Effector memory CD8-positive, alpha-beta T cell (primary cell): ENCODE results near the gene IFNA14.
"Not testable (repeated sequence)": the region's sequence is repeated elsewhere in the genome, so short reads cannot be mapped to it uniquely, and the experiment has no call there.

Experiments used
- ATAC-seq: fragments of 150-1000 bp; cut with Tn5 transposase; replicated peaks from 2 replicates; pipeline ENCODE4 v1.10.0; 2021; ENCODE audit warnings: mild to moderate bottlenecking, moderate library complexity
- DNase-seq, 3 experiments: peaks; one replicate each; pipeline ENCODE4 v3.0.0; 2021
- H3K27ac Mint-ChIP-seq, 2 donors: one replicate each; pipeline ENCODE4 v1.8.0; 2022; ENCODE audit warnings: mild to moderate bottlenecking in 2 of 2, mixed read lengths in 2 of 2, moderate library complexity in 2 of 2
- H3K27me3 Mint-ChIP-seq, 2 donors: one replicate each; pipeline ENCODE4 v1.8.0; 2022; ENCODE audit warnings: mixed read lengths in 2 of 2
- H3K36me3 Mint-ChIP-seq: one replicate; pipeline ENCODE4 v1.8.0; 2022; ENCODE audit warnings: mild to moderate bottlenecking, moderate library complexity, mixed read lengths; ENCODE audit not compliant: insufficient read depth
- H3K4me1 Mint-ChIP-seq, 2 donors: one replicate each; pipeline ENCODE4 v1.8.0; 2022; ENCODE audit warnings: low read depth in 2 of 2, mixed read lengths in 2 of 2
- H3K4me3 Mint-ChIP-seq, 2 donors: one replicate each; pipeline ENCODE4 v1.8.0; 2022; ENCODE audit warnings: mild to moderate bottlenecking in 2 of 2, mixed read lengths in 2 of 2, moderate library complexity in 2 of 2
- H3K9me3 Mint-ChIP-seq, 2 donors: one replicate each; pipeline ENCODE4 v1.8.0; 2022; ENCODE audit warnings: mixed read lengths in 2 of 2

IFNA14 gene

DNA sequence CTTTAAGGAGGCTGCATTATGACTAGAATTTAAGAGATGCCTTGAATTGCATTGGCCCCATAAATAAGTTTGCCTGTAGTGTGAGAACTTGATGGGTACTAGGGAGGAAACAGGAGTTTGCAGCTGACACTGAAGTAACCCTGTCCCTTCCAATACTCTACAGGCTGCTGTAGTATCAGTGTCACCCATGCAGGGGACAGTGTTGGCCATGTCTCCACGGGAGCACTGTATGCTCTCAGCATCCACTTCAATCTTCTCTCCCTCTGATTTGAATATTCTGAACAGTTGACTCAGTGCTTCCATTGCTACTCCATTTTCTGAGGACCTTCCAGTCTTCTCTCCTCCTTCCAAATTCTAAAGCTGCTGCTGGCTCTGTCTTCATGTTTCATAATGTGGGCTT, 11.4 kb upstream of the IFNA14 start:
- peaks cover 2% of the 10 kb centered on the region for H3K36me3 Mint-ChIP-seq
- ATAC-seq: no peak
- H3K27me3 Mint-ChIP-seq: peaks cover 31 to 38% of the 10 kb centered on the region in 2 donors
- no peaks in the 10 kb centered on the region for H3K9me3 Mint-ChIP-seq
- no peak for DNase-seq
- no peak overlapping the region for H3K27ac Mint-ChIP-seq
- peaks cover 5 to 8% of the 10 kb centered on the region in 2 donors for H3K4me1 Mint-ChIP-seq
- H3K4me3 Mint-ChIP-seq: no peak overlapping the region

DNA sequence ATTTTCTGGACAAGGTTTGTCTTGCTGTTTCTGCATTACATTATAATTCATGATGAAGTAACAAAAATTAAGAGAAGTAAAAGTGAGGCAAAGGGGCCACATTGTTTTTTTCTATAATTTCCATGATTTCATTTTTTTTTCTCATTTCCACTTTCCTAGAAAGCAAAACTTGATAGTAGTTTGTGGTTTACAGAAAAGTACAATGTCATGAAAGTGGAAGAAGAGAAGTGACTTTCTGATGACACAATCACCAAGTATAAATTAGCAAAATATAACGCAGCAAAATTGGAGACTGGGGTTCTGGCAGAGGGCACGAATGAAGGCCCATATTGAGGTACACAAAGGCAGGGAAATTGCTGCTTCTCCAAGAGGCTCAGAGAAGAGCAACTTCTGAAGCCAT, 5.0 kb upstream of the IFNA14 start:
- no peak overlapping the region for H3K4me3 Mint-ChIP-seq
- no peaks in the 10 kb centered on the region for H3K36me3 Mint-ChIP-seq
- no peaks in the 10 kb centered on the region for H3K9me3 Mint-ChIP-seq
- peaks cover 40 to 48% of the 10 kb centered on the region in 2 donors for H3K27me3 Mint-ChIP-seq
- H3K27ac Mint-ChIP-seq: no peak overlapping the region
- ATAC-seq (no peak), DNase-seq (no peak)
- H3K4me1 Mint-ChIP-seq: no peaks in the 10 kb centered on the region

DNA sequence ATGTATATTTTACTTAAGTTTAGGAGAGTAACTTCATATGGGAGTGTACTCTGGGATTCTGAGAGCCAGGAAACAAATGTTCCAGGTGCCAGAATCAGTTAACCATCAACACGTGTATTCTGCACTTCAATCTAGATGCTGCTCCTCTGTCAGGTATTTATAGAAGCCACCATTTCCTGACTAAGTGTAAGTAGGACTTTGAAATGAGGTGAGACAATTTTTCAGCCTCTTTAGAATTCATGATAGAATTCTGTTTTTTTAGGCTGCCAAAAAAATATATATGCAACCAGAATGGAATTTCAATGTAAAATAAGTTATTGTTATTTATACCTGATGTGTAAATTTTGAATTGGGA, 3.5 kb downstream of the IFNA14 start:
- H3K27ac Mint-ChIP-seq, H3K36me3 Mint-ChIP-seq, H3K4me1 Mint-ChIP-seq, DNase-seq, H3K9me3 Mint-ChIP-seq: not testable (repeated sequence)
- peak; percentile 48 for ATAC-seq
- peak overlapping the region in 1 of 2 donors; percentile 29 for H3K4me3 Mint-ChIP-seq
- H3K27me3 Mint-ChIP-seq: peaks cover 2 to 12% of the 10 kb centered on the region in 2 donors

DNA sequence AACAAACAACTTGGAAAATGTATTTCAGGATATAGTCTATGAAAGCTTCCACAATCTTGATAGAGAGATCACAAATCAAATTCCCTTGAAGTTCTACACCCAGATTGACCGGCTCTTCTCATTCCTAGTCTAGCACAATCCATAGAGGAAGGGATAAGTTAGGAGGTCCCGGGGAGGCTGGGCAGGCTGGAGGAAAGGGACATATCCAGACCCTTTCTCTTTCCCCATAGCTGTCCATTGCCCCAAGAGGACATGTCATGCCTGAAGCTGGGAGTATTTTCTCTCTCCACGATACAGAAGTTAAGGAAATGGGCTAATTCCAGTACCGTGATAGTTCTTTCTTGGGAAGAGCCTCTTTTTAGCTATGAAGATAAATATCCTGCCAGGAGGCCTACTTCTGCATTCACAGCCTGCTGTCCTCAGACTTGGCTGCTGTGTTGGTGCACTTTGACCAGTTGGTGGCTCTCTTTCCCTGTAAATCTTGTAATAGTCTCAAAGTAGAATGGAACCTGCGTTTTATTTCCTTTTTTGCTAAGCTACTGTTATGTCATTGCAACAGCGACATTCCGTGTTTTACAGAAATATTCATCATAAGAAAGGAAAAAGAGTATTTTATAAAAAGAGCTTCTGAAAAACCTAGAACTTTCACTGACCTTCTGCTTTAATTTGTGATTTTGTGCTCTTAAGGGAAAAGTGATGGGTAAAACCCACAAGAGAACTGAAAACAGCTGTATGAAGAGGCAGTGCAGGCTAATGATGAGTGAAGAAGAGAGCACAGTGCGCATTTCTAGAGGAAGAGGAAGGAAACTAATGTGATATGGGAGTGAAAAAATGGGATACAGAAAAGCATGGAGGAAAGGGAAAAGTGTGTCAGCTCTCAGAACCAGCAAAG, 4.1 kb downstream of the IFNA14 start:
- not testable (repeated sequence) for H3K4me1 Mint-ChIP-seq, H3K9me3 Mint-ChIP-seq, H3K27me3 Mint-ChIP-seq, H3K27ac Mint-ChIP-seq, H3K36me3 Mint-ChIP-seq
- ATAC-seq (peak; percentile 80), DNase-seq (peak in 2 of 3 experiments; percentile 18 to 19)
- H3K4me3 Mint-ChIP-seq: peak overlapping the region in 1 of 2 donors; percentile 29

DNA sequence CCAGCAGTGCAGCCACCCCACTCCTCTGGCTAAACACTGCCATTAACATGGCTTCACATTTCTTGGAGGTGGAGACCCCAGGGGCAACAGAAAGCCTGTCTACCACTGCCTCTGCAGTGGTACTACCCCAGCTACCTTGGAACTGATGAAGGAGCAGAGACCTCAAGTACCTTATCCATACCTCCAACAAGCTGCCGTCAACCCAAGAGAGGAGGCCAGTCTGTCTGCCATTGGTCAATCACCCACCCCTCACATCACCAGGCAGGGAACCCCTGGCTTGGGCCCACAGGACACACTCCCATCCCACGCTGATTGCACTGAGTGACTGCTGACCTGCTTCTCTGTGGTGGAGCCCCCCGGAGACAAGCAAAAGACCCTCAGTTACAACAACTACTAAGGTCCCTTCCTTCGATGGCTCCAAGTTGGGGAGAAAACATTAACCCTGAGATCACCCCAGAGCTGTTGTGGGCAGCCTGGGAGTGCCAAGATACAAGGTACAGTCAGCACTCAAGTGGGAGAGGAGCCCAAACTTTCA, 5.6 kb downstream of the IFNA14 start:
- ATAC-seq (no peak), DNase-seq (no peak)
- Mint-ChIP-seq H3K4me1 (peaks cover 5 to 8% of the 10 kb centered on the region in 2 donors), H3K4me3 (no peak overlapping the region), H3K27me3 (peaks cover 0 to 8% of the 10 kb centered on the region in 2 donors), H3K36me3 (no peaks in the 10 kb centered on the region), H3K9me3 (no peaks in the 10 kb centered on the region), H3K27ac (no peak overlapping the region)

DNA sequence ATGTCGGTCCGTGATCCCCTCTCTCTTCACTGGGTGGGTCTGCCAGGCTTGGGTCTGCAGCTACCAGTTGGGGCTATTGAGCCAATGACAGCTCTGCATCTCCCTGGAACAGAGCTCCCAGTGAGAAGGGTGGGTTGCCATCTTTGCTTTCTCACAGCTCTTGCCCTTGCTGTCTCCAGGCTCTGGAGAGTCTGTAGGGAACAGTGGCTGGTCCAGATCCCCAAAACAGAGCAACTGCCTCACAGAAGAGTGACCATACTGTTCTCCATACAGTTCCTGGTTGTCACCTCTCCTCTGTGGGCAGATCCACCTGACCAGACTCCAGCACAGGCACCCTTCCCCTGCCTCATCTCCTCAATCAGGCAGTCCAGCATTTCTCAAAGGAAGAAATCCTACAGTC, 6.5 kb downstream of the IFNA14 start:
- Mint-ChIP-seq H3K36me3 (no peaks in the 10 kb centered on the region), H3K27ac (no peak overlapping the region), H3K4me3 (no peak overlapping the region), H3K27me3 (peaks cover 0 to 4% of the 10 kb centered on the region in 2 donors), H3K9me3 (no peaks in the 10 kb centered on the region), H3K4me1 (peaks cover 5 to 8% of the 10 kb centered on the region in 2 donors)
- ATAC-seq (no peak), DNase-seq (no peak)

DNA sequence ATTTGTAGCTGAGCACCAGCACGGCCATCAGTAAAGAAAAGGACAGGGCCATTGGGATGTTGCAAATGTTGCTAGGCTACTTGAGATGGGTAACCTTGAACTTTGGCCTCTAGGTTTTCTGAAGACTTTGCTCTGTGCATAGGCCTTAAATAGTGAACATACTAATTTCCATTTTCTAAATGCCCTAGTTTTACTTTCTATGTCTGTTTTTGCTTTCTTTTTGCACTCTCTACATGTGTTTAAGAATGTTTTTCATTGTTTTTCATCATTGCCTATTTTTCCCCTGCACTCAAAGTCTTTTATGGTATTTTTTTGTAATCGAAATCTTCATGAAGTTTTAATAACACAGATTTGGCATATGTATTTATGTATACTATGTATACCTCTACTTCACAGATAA, 11.7 kb downstream of the IFNA14 start, which contains the start of gene IFNA17:
Gene IFNA17, minus strand, starts transcription at position 101 of the 400 bp plus-strand sequence. Its CDS starts 49 bp downstream, at position 52.
- H3K4me1 Mint-ChIP-seq: no peaks in the 10 kb centered on the region
- no peak for DNase-seq
- H3K4me3 Mint-ChIP-seq: no peak within 1 kb of the TSS
- peaks cover 0 to 8% of the 10 kb centered on the region in 2 donors for H3K27me3 Mint-ChIP-seq
- H3K9me3 Mint-ChIP-seq: no peaks in the 10 kb centered on the region
- no peak within 1 kb of the TSS for H3K27ac Mint-ChIP-seq
- no peaks in the 10 kb centered on the region for H3K36me3 Mint-ChIP-seq
- no peak for ATAC-seq

DNA sequence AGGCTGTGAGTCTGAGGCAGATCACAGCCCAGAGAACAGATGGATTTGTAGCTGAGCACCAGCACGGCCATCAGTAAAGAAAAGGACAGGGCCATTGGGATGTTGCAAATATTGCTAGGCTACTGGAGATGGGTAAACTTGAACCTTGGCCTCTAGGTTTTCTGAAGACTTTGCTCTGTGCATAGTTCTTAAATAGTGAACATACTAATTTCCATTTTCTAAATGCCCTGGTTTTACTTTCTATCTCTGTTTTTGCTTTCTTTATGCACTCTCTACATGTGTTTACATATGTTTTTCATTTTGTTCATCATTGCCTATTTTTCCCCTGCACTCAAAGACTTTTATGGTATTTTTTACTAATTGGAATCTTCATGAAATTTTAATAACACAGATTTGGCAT, 22.6 kb downstream of the IFNA14 start, which contains the start of gene IFNA16:
Gene IFNA16, minus strand, starts transcription at position 101 of the 400 bp plus-strand sequence. Its CDS starts 6 bp downstream, at position 95.
- not testable (repeated sequence) for H3K36me3 Mint-ChIP-seq, DNase-seq, H3K9me3 Mint-ChIP-seq, H3K27ac Mint-ChIP-seq, H3K4me1 Mint-ChIP-seq, H3K4me3 Mint-ChIP-seq, ATAC-seq
- H3K27me3 Mint-ChIP-seq: peaks cover 43 to 49% of the 10 kb centered on the region in 2 donors

DNA sequence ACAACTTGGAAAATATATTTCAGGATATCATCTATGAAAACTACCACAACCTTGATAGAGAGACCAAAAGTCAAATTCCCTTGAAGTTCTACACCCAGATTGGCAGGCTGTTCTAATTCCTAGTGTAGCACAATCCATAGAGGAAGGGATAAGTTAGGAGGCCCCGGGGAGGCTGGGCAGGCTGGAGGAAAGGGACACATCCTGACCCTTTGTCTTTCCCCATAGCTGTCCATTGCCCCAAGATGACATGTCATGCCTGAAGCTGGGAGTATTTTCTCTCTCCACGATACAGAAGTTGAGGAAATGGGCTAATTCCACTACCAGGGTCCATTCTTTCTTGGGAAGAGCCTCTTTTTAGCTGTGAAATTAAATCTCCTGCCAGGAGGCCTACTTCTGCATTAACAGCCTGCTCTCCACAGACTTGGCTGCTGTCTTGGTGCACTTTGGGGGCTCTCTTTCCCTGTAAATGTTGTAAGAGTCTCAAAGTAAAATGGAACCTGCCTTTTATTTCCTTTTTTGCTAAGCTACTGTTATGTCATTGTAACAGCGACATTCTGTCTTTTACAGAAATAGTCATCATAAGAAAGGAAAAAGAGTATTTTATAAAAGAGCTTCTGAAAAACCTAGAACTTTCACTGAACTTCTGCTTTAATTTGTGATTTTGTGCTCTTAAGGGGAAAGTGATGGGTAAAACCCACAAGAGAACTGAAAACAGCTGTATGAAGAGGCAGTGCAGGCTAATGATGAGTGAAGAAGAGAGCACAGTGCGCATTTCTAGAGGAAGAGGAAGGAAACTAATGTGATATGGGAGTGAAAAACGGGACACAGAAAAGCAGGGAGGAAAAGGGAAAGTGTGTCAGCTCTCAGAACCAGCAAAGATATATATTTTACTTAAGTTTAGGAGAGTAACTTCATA, 26.1 kb downstream of the IFNA14 start:
- peak; percentile 61 for ATAC-seq
- not testable (repeated sequence) for H3K4me1 Mint-ChIP-seq, H3K27ac Mint-ChIP-seq, DNase-seq, H3K9me3 Mint-ChIP-seq, H3K36me3 Mint-ChIP-seq, H3K4me3 Mint-ChIP-seq
- H3K27me3 Mint-ChIP-seq: peaks cover 17 to 30% of the 10 kb centered on the region in 2 donors

DNA sequence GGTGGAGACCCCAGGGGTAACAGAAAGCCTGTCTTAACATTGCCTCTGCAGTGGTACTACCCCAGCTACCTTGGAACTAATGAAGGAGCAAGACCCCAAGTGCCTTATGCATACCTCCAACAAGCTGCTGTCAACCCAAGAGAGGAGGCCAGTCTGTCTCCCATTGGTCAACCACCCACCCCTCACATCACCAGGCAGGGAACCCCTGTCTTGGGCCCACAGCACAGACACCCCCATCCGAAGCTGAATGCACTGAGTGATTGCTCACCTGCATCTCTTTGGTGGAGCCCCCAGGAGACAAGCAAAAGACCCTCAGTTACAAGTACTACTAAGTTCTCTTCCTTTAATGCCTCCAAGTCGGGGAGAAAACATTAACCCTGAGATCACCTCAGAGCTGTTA, 27.6 kb downstream of the IFNA14 start:
- H3K9me3 Mint-ChIP-seq, ATAC-seq, H3K36me3 Mint-ChIP-seq, H3K4me1 Mint-ChIP-seq, H3K27ac Mint-ChIP-seq, DNase-seq, H3K4me3 Mint-ChIP-seq: not testable (repeated sequence)
- peaks cover 12 to 28% of the 10 kb centered on the region in 2 donors for H3K27me3 Mint-ChIP-seq

DNA sequence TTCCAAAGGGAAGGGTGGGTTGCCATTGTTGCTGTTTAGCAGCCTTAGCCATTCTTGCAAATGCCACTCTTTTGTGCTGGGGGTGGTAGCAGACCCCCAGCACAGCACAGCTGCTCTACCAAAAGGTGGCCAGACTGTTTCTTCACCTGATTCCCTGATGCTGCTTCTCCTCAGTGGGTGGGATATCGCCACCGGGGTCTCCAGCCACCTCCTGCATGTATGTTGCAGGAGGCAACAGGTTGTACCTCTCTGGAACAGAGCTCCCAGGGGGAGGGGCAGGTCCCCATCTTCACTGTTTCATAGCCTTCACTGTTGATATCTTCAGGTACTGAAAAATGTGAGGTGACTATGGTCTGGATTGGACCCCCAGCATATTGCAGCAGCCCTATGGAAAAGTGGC, 29.0 kb downstream of the IFNA14 start:
- not testable (repeated sequence) for ATAC-seq, H3K4me3 Mint-ChIP-seq, H3K9me3 Mint-ChIP-seq, H3K36me3 Mint-ChIP-seq, DNase-seq, H3K27ac Mint-ChIP-seq, H3K4me1 Mint-ChIP-seq
- H3K27me3 Mint-ChIP-seq: peaks cover 5 to 27% of the 10 kb centered on the region in 2 donors

DNA sequence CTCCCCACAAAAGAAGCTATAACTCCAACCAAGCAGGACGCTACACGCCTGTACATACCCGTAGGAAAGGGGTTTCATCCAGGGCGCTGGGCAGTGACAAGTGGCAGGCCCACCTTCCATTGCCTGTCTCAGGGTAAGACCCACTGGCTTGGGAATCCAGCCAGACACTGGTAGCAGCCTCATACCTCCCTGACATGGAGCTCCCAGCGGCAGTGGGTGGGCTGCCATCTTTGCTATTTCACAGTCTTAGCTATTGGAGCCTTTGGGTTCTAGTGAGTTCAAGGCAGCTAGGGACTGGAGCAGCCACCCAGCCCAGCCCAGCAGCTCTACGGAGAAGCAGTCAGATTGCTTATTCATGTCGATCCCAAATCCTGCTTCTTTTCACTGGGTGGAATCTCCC, 29.5 kb downstream of the IFNA14 start:
- Mint-ChIP-seq H3K4me1 (peaks cover 0 to 4% of the 10 kb centered on the region in 2 donors), H3K27ac (no peak overlapping the region), H3K9me3 (no peaks in the 10 kb centered on the region), H3K27me3 (peaks cover 5 to 27% of the 10 kb centered on the region in 2 donors), H3K36me3 (no peaks in the 10 kb centered on the region), H3K4me3 (no peak overlapping the region)
- no peak for DNase-seq
- no peak for ATAC-seq

DNA sequence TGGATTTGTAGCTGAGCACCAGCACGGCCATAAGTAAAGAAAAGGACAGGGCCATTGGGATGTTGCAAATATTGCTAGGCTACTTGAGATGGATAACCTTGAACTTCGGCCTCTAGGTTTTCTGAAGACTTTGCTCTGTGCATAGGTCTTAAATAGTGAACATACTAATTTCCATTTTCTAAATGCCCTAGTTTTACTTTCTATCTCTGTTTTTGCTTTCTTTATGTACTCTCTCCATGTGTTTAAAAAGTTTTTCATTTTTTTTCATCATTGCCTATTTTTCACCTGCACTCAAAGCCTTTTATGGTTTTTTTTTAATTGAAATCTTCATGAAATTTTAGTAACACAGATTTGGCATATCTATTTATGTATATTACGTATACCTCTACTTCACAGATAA, 32.8 kb downstream of the IFNA14 start, which contains the start of gene IFNA10:
Gene IFNA10, minus strand, starts transcription at position 101 of the 400 bp plus-strand sequence. Its CDS starts 46 bp downstream, at position 55.
- H3K27ac Mint-ChIP-seq, H3K9me3 Mint-ChIP-seq, ATAC-seq, H3K36me3 Mint-ChIP-seq, DNase-seq, H3K4me1 Mint-ChIP-seq, H3K4me3 Mint-ChIP-seq: not testable (repeated sequence)
- peaks cover 14 to 30% of the 10 kb centered on the region in 2 donors for H3K27me3 Mint-ChIP-seq
